H9 (cell line): ENCODE results near the gene BST2. TPM values are rescaled to one million over a fixed set of nuclear protein-coding genes. Genes with fewer than 3 reads are reported as not detected.

Source experiments
- DNase-seq: peaks from one replicate; pipeline ENCODE4 v3.0.0-alpha.2; 2017
- H2AFZ ChIP-seq: one replicate; pipeline ENCODE4 v1.6.1; 2013; ENCODE audit warnings: mild to moderate bottlenecking, low read length, control low read depth, moderate library complexity
- H2AK5ac ChIP-seq: 2 replicates; pipeline ENCODE4 v1.6.1; 2013; ENCODE audit warnings: low read length, control low read depth, mixed read lengths; ENCODE audit not compliant: insufficient read length
- H2BK120ac ChIP-seq: one replicate; pipeline ENCODE4 v1.6.1; 2013; ENCODE audit warnings: low read depth, mild to moderate bottlenecking, low read length, control low read depth, inconsistent platforms; ENCODE audit not compliant: poor library complexity, severe bottlenecking
- H2BK12ac ChIP-seq: 2 replicates; pipeline ENCODE4 v1.6.1; 2013; ENCODE audit warnings: low read length, control low read depth, mixed read lengths, low read depth; ENCODE audit not compliant: insufficient read length
- H2BK15ac ChIP-seq: 2 replicates; pipeline ENCODE4 v1.6.1; 2013; ENCODE audit warnings: low read depth, low read length, control low read depth
- H2BK20ac ChIP-seq: one replicate; pipeline ENCODE4 v1.6.1; 2013; ENCODE audit warnings: low read depth, mild to moderate bottlenecking, low read length, control low read depth, inconsistent platforms; ENCODE audit not compliant: poor library complexity, severe bottlenecking
- H2BK5ac ChIP-seq: 2 replicates; pipeline ENCODE4 v1.6.1; 2013; ENCODE audit warnings: low read length, control low read depth, mixed read lengths; ENCODE audit not compliant: insufficient read length
- H3K14ac ChIP-seq: 2 replicates; pipeline ENCODE4 v1.6.1; 2013; ENCODE audit warnings: low read length, control low read depth; ENCODE audit not compliant: insufficient read depth
- H3K18ac ChIP-seq: 2 replicates; pipeline ENCODE4 v1.6.1; 2013; ENCODE audit warnings: low read depth, mild to moderate bottlenecking, mixed read lengths, low read length, control low read depth; ENCODE audit not compliant: insufficient read length
- H3K23ac ChIP-seq: 2 replicates; pipeline ENCODE4 v1.6.1; 2013; ENCODE audit warnings: low read length, control low read depth, mixed read lengths, low read depth; ENCODE audit not compliant: insufficient read length
- H3K23me2 ChIP-seq: 2 replicates; pipeline ENCODE4 v1.6.1; 2013; ENCODE audit warnings: low read depth, mild to moderate bottlenecking, mixed read lengths, low read length, control low read depth; ENCODE audit not compliant: insufficient read length, poor library complexity, severe bottlenecking
- H3K27ac ChIP-seq: 2 replicates; pipeline ENCODE4 v1.5.1; 2013; ENCODE audit warnings: low read length, control low read depth, mixed read lengths, low read depth; ENCODE audit not compliant: insufficient read length
- H3K27me3 ChIP-seq: 2 replicates; pipeline ENCODE4 v1.6.1; 2013; ENCODE audit warnings: low read length, control low read depth, inconsistent platforms; ENCODE audit not compliant: insufficient read depth
- H3K4ac ChIP-seq: 2 replicates; pipeline ENCODE4 v1.6.1; 2013; ENCODE audit warnings: low read depth, mild to moderate bottlenecking, control low read depth, inconsistent platforms, low read length, moderate library complexity
- H3K4me1 ChIP-seq: 2 replicates; pipeline ENCODE4 v1.6.1; 2013; ENCODE audit warnings: low read length, control low read depth, inconsistent platforms; ENCODE audit not compliant: insufficient read depth
- H3K4me2 ChIP-seq: 2 replicates; pipeline ENCODE4 v1.6.1; 2013; ENCODE audit warnings: low read length, control low read depth, mixed read lengths; ENCODE audit not compliant: insufficient read length, insufficient read depth
- H3K56ac ChIP-seq: 2 replicates; pipeline ENCODE4 v1.6.1; 2013; ENCODE audit warnings: low read depth, mild to moderate bottlenecking, mixed read lengths, low read length, control low read depth; ENCODE audit not compliant: insufficient read length
- H3K79me1 ChIP-seq: 2 replicates; pipeline ENCODE4 v1.6.1; 2013; ENCODE audit warnings: low read depth, mild to moderate bottlenecking, moderate library complexity, low read length, control low read depth, inconsistent platforms; ENCODE audit not compliant: insufficient read depth, poor library complexity, severe bottlenecking
- H3K79me2 ChIP-seq: 2 replicates; pipeline ENCODE4 v1.6.1; 2013; ENCODE audit warnings: low read length, control low read depth, inconsistent platforms; ENCODE audit not compliant: insufficient read depth
- H3K9ac ChIP-seq: 2 replicates; pipeline ENCODE4 v1.6.1; 2013; ENCODE audit warnings: low read length, control low read depth, mixed read lengths; ENCODE audit not compliant: insufficient read length; ENCODE audit errors: extremely low read depth
- H3K9me3 ChIP-seq: one replicate; pipeline ENCODE4 v1.6.1; 2013; ENCODE audit warnings: low read depth, low read length, inconsistent platforms; ENCODE audit not compliant: control insufficient read depth
- H3T11ph ChIP-seq: one replicate; pipeline ENCODE4 v1.6.1; 2013; ENCODE audit warnings: mild to moderate bottlenecking, low read length, control low read depth, inconsistent platforms
- H4K20me1 ChIP-seq: one replicate; pipeline ENCODE4 v1.6.1; 2013; ENCODE audit not compliant: control insufficient read depth, insufficient read length, insufficient read depth
- H4K5ac ChIP-seq: 2 replicates; pipeline ENCODE4 v1.6.1; 2013; ENCODE audit warnings: low read depth, mild to moderate bottlenecking, mixed read lengths, low read length, control low read depth; ENCODE audit not compliant: insufficient read length
- H4K8ac ChIP-seq: replicated peaks from 2 replicates; pipeline ENCODE4 v1.6.1; 2013; ENCODE audit warnings: low read length, control low read depth, mixed read lengths, low read depth; ENCODE audit not compliant: insufficient read length
- H4K91ac ChIP-seq: 2 replicates; pipeline ENCODE4 v1.6.1; 2013; ENCODE audit warnings: low read depth, mild to moderate bottlenecking, moderate library complexity, mixed read lengths, low read length, control low read depth; ENCODE audit not compliant: insufficient read length
- H3K27ac Mint-ChIP-seq, 3 experiments: 2 replicates in 2 of 3; 3 replicates in 1 of 3; pipeline ENCODE4 v1.8.0; 2020 to 2021; ENCODE audit warnings: mixed read lengths in 3 of 3, mild to moderate bottlenecking in 1 of 3, moderate library complexity in 1 of 3
- H3K27me3 Mint-ChIP-seq: 2 replicates; pipeline ENCODE4 v1.8.0; 2021; ENCODE audit warnings: low read depth, mild to moderate bottlenecking, moderate library complexity, mixed read lengths
- H3K36me3 Mint-ChIP-seq, 3 experiments: 2 replicates in 2 of 3; 3 replicates in 1 of 3; pipeline ENCODE4 v1.8.0; 2020 to 2021; ENCODE audit warnings: low read depth in 3 of 3, mixed read lengths in 3 of 3; ENCODE audit not compliant: insufficient read depth in 1 of 3
- H3K4me1 Mint-ChIP-seq, 2 experiments: 2 replicates each; pipeline ENCODE4 v1.8.0; 2020; ENCODE audit warnings: mixed read lengths in 2 of 2
- H3K4me3 Mint-ChIP-seq, 2 experiments: 2 replicates in 1 of 2; 3 replicates in 1 of 2; pipeline ENCODE4 v1.8.0; 2020 to 2021; ENCODE audit warnings: mild to moderate bottlenecking in 2 of 2, mixed read lengths in 2 of 2, moderate library complexity in 1 of 2
- H3K9me3 Mint-ChIP-seq, 2 experiments: 2 replicates in 1 of 2; 3 replicates in 1 of 2; pipeline ENCODE4 v1.8.0; 2020; ENCODE audit warnings: mild to moderate bottlenecking in 2 of 2, mixed read lengths in 2 of 2, moderate library complexity in 1 of 2
- CTCF ChIP-seq: fragments of 200-600 bp; sonication (generic); conservative IDR thresholded peaks from 3 replicates; pipeline ENCODE4 v1.8.0; 2021; ENCODE audit warnings: antibody characterized with exemption, mild to moderate bottlenecking
- WGBS: extraction: QIAGEN DNeasy Blood & Tissue Kit; methylation state at CpG from one replicate; pipeline ENCODE4 v1.1.7; 2013; ENCODE audit warnings: missing lambda C conversion rate, low lambda C conversion rate, mixed read lengths; ENCODE audit not compliant: insufficient read length; ENCODE audit errors: extremely low coverage; 5-methylcytosine and 5-hydroxymethylcytosine counted together
- total RNA-seq: library from RNA; stranded (reverse); gene quantifications from 2 replicates; pipeline ENCODE4 v1.2.1, GENCODE V29; 2021

Gene BST2
- total RNA-seq, 1 experiment from 2014 or later, result 63.3 TPM

DNA sequence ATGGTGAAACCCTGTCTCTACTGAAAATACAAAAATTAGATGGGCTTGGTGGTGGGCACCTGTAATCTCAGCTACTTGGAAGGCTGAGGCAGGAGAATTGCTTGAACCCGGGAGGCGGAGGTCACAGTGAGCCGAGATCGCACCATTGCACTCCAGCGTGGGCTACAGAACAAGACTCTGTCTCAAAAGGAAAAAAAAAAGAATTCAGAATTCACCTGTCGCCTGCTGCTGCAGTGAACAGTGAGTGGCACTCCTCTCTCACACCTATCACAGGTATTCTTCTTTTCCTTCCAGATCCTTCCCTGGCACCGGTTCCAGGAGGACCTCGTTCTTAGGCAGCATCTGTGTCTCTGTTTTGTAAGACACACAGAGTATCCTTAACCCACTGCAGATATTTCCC lies 8.7 kb upstream of the BST2 start:
- Mint-ChIP-seq H3K9me3 (no peaks in the 10 kb centered on the region; a peak in 1 of 5 replicates), H3K4me1 (peaks cover 28 to 44% of the 10 kb centered on the region in 2 experiments), H3K27ac (peak overlapping the region in 2 of 3 experiments; percentile 81 to 82; a peak in 3 of 7 replicates), H3K27me3 (peaks cover 34% of the 10 kb centered on the region), H3K4me3 (no peak overlapping the region), H3K36me3 (peaks cover 2 to 32% (median 7%) of the 10 kb centered on the region in 3 experiments; a peak in 4 of 7 replicates)
- no peaks in the 10 kb centered on the region; the same call in 1 of the 2 replicates for H3K4me1 ChIP-seq
- no peak overlapping the region for H2BK120ac ChIP-seq
- H3K18ac ChIP-seq, result no peak overlapping the region
- H4K20me1 ChIP-seq, result no peaks in the 10 kb centered on the region
- no CpG with 5 or more reads among the region's 8 CpGs for whole genome bisulfite sequencing
- no peak overlapping the region for H2BK20ac ChIP-seq
- no peak overlapping the region for H3K27ac ChIP-seq
- no peak overlapping the region for H2BK15ac ChIP-seq
- no peak overlapping the region for H2AK5ac ChIP-seq
- no peak overlapping the region for H3K14ac ChIP-seq
- no peak overlapping the region for H4K91ac ChIP-seq
- no peak overlapping the region for H3K4me2 ChIP-seq
- H3T11ph ChIP-seq, result no peak overlapping the region
- DNase-seq, result no peak
- no peak overlapping the region for H3K23ac ChIP-seq
- H3K9me3 ChIP-seq, result no peaks in the 10 kb centered on the region
- no peak overlapping the region for H3K9ac ChIP-seq
- no peak overlapping the region for H2AFZ ChIP-seq
- no peak overlapping the region for H3K4ac ChIP-seq
- H3K27me3 ChIP-seq, result no peaks in the 10 kb centered on the region
- H4K8ac ChIP-seq, result no peak overlapping the region
- H3K79me2 ChIP-seq, result no peaks in the 10 kb centered on the region
- H4K5ac ChIP-seq, result no peak overlapping the region
- H2BK5ac ChIP-seq, result no peak overlapping the region
- H3K79me1 ChIP-seq, result no peaks in the 10 kb centered on the region
- peaks cover 4% of the 10 kb centered on the region for H3K23me2 ChIP-seq
- no peak overlapping the region for H3K56ac ChIP-seq
- TF ChIP-seq CTCF, result no peak
- no peak overlapping the region for H2BK12ac ChIP-seq
